Right cardiac atrium (tissue), 5 donors: ENCODE measurements around the gene FBH1. TPM values are rescaled to one million over a fixed set of nuclear protein-coding genes. Genes with fewer than 3 reads are reported as not detected.

ENCODE experiments used
- ATAC-seq, 2 donors: fragments of 200-7000 bp; cut with Tn5 transposase; one replicate each; pipeline versions ENCODE4 v1.8.0 to v1.9.1; 2020; ENCODE audit warnings: moderate library complexity in 2 of 2, mild to moderate bottlenecking in 1 of 2
- DNase-seq, 3 donors: peaks; one replicate each; pipeline ENCODE4 v3.0.0-alpha.2; 2020
- H3K27ac ChIP-seq: one replicate; pipeline ENCODE4 v1.5.1; 2013; ENCODE audit warnings: mild to moderate bottlenecking, low read length, control low read depth, moderate library complexity
- H3K27me3 ChIP-seq: one replicate; pipeline ENCODE4 v1.6.1; 2013; ENCODE audit not compliant: control insufficient read depth, insufficient read depth
- H3K4me1 ChIP-seq: one replicate; pipeline ENCODE4 v1.6.1; 2013; ENCODE audit warnings: low read length; ENCODE audit not compliant: control insufficient read depth, insufficient read depth
- H3K4me3 ChIP-seq: one replicate; pipeline ENCODE4 v1.5.1; 2013; ENCODE audit warnings: low read length, control low read depth
- H3K9me3 ChIP-seq: one replicate; pipeline ENCODE4 v1.6.1; 2013; ENCODE audit warnings: low read length; ENCODE audit not compliant: control insufficient read depth
- WGBS: extraction: QIAGEN DNeasy Blood & Tissue Kit; methylation state at CpG from one replicate; pipeline ENCODE4 v1.1.7; 2013; 5-methylcytosine and 5-hydroxymethylcytosine counted together
- intact Hi-C, 4 donors: fragments of 100-400 bp; cut with DNase I; formaldehyde crosslinking; loops; one replicate each; pipeline versions ENCODE4 v1.11.0 to v1.14.0; 2022 to 2023
- polyA plus RNA-seq: library from polyadenylated mRNA; stranded (reverse); fragments of 200-250 nt; gene quantifications from one replicate; pipeline ENCODE4 v1.2.3, GENCODE V29; 2013
- total RNA-seq, 4 donors: library from RNA; stranded (reverse); fragmentation: NEBNext Ultra II Directional; extraction: Animal tissue kit (Norgen Biotek cat#: 25700); gene quantifications; one replicate each; pipeline ENCODE4 v1.2.1, GENCODE V29; 2021
- donor health status: healthy with polysubstance abuse.
- donor health status: DM: no; HTN: yes; CAD: no.
- donor health status: DM: no; HTN: no; CAD: no.
- donor health status: DM: no; HTN: yes; CAD: no; lungs with severe emphysema.
- donor health status: DM: yes; HTN: yes; CAD: no.

The FBH1 gene
- total and polyA plus RNA-seq, 5 donors: 49.3 to 82.1 (median 76.0) TPM

GRCh38 chr10:5948208-5948585, 58.2 kb downstream of the FBH1 start:
- Histone ChIP-seq H3K27me3 (no peaks in the 10 kb centered on the region), H3K27ac (no peak overlapping the region), H3K9me3 (no peaks in the 10 kb centered on the region), H3K4me1 (peaks cover 11% of the 10 kb centered on the region), H3K4me3 (no peak overlapping the region)
- 91% methylated on average over 6 of the region's 6 CpGs for WGBS
- no peak for DNase-seq
- no peak for ATAC-seq
- intact Hi-C loops: loop anchor here in 1 of 4 donors (10.0 kb wide), 1 partner anchor 67 kb away; no protein-coding TSS in a partner anchor

- Histone ChIP-seq H3K4me3 (no peak overlapping the region), H3K4me1 (peaks cover 9% of the 10 kb centered on the region), H3K27ac (no peak overlapping the region), H3K27me3 (no peaks in the 10 kb centered on the region), H3K9me3 (no peaks in the 10 kb centered on the region)
- intact Hi-C loops: loop anchor here in 1 of 4 donors (10.0 kb wide), 1 partner anchor 66 kb away; no protein-coding TSS in a partner anchor
- DNase-seq: peak; percentile 62 to 84 (median 80)
- 52% methylated on average over 14 of the region's 14 CpGs for WGBS
- ATAC-seq: peak; percentile 31 to 50
Observed at GRCh38 chr10:5949009-5949759, 59.1 kb downstream of the FBH1 start.

GRCh38 chr10:5951167-5951711, 61.2 kb downstream of the FBH1 start:
- WGBS: 67% methylated on average over 7 of the region's 7 CpGs
- peak; percentile 85 to 88 for ATAC-seq
- Histone ChIP-seq H3K9me3 (no peaks in the 10 kb centered on the region), H3K27me3 (no peaks in the 10 kb centered on the region), H3K27ac (peak overlapping the region; percentile 69), H3K4me1 (peaks cover 7% of the 10 kb centered on the region), H3K4me3 (no peak overlapping the region)
- DNase-seq: peak; percentile 59 to 80 (median 69)
- intact Hi-C loops: loop anchor here in 1 of 4 donors (10.0 kb wide), 1 partner anchor 134 kb away; the partner anchor contains the start of gene RBM17

- no peak for DNase-seq
- ATAC-seq: no peak
- 84% methylated on average over 6 of the region's 6 CpGs for WGBS
- no peaks in the 10 kb centered on the region for H3K9me3 ChIP-seq
- no peak overlapping the region for H3K27ac ChIP-seq
- no peak overlapping the region for H3K4me3 ChIP-seq
- H3K4me1 ChIP-seq: peaks cover 7% of the 10 kb centered on the region
- intact Hi-C loops: loop anchor here in 1 of 4 donors (10.0 kb wide), 1 partner anchor 133 kb away; the partner anchor contains the start of gene RBM17
- H3K27me3 ChIP-seq: no peaks in the 10 kb centered on the region
Observed at GRCh38 chr10:5951721-5952407, 61.8 kb downstream of the FBH1 start.

GRCh38 chr10:5952731-5953385, 62.8 kb downstream of the FBH1 start:
- Histone ChIP-seq H3K27me3 (no peaks in the 10 kb centered on the region), H3K27ac (no peak overlapping the region), H3K4me3 (no peak overlapping the region), H3K4me1 (peaks cover 7% of the 10 kb centered on the region), H3K9me3 (no peaks in the 10 kb centered on the region)
- 84% methylated on average over 20 of the region's 20 CpGs for WGBS
- ATAC-seq (no peak), DNase-seq (no peak)
- intact Hi-C loops: loop anchor here in 1 of 4 donors (10.0 kb wide), 1 partner anchor 132 kb away; the partner anchor contains the start of gene RBM17

- no peak for ATAC-seq
- WGBS: 85% methylated on average over 5 of the region's 5 CpGs
- Histone ChIP-seq H3K9me3 (no peaks in the 10 kb centered on the region), H3K4me1 (peaks cover 7% of the 10 kb centered on the region), H3K27ac (no peak overlapping the region), H3K4me3 (no peak overlapping the region), H3K27me3 (no peaks in the 10 kb centered on the region)
- intact Hi-C loops: loop anchor here in 1 of 4 donors (10.0 kb wide), 1 partner anchor 131 kb away; the partner anchor contains the start of gene RBM17
- no peak for DNase-seq
Observed at GRCh38 chr10:5953676-5954075, 63.6 kb downstream of the FBH1 start.

- intact Hi-C loops: loop anchor here in 1 of 4 donors (10.0 kb wide), 1 partner anchor 128 kb away; the partner anchor contains the start of gene RBM17
- ATAC-seq: no peak
- Histone ChIP-seq H3K9me3 (no peaks in the 10 kb centered on the region), H3K4me1 (no peaks in the 10 kb centered on the region), H3K4me3 (no peak overlapping the region), H3K27ac (no peak overlapping the region), H3K27me3 (no peaks in the 10 kb centered on the region)
- WGBS: 84% methylated on average over 17 of the region's 17 CpGs
- DNase-seq: no peak
Observed at GRCh38 chr10:5956146-5956936, 66.3 kb downstream of the FBH1 start.

- Histone ChIP-seq H3K27me3 (no peaks in the 10 kb centered on the region), H3K9me3 (no peaks in the 10 kb centered on the region), H3K4me3 (no peak overlapping the region), H3K27ac (no peak overlapping the region), H3K4me1 (no peaks in the 10 kb centered on the region)
- WGBS: 57% methylated on average over 2 of the region's 2 CpGs
- intact Hi-C loops: loop anchor here in 1 of 4 donors (10.0 kb wide), 1 partner anchor 127 kb away; the partner anchor contains the start of gene RBM17
- no peak for DNase-seq
- no peak for ATAC-seq
Observed at GRCh38 chr10:5958077-5958476, 68.0 kb downstream of the FBH1 start.

GRCh38 chr10:5958675-5959074, 68.6 kb downstream of the FBH1 start:
- 82% methylated on average over 6 of the region's 6 CpGs for WGBS
- no peaks in the 10 kb centered on the region for H3K9me3 ChIP-seq
- intact Hi-C loops: loop anchor here in 1 of 4 donors (10.0 kb wide), 1 partner anchor 126 kb away; the partner anchor contains the start of gene RBM17
- no peak overlapping the region for H3K27ac ChIP-seq
- no peaks in the 10 kb centered on the region for H3K4me1 ChIP-seq
- ATAC-seq (no peak), DNase-seq (no peak)
- H3K4me3 ChIP-seq: no peak overlapping the region
- no peaks in the 10 kb centered on the region for H3K27me3 ChIP-seq

- intact Hi-C loops: loop anchor here in 1 of 4 donors (10.0 kb wide), 1 partner anchor 126 kb away; the partner anchor contains the start of gene RBM17
- 93% methylated on average over 5 of the region's 5 CpGs for whole genome bisulfite sequencing
- no peaks in the 10 kb centered on the region for H3K27me3 ChIP-seq
- no peaks in the 10 kb centered on the region for H3K9me3 ChIP-seq
- no peak overlapping the region for H3K4me3 ChIP-seq
- no peak for DNase-seq
- no peaks in the 10 kb centered on the region for H3K4me1 ChIP-seq
- ATAC-seq: no peak
- H3K27ac ChIP-seq: no peak overlapping the region
Observed at GRCh38 chr10:5959142-5959541, 69.1 kb downstream of the FBH1 start.
